Neutrophil (primary cell): ENCODE data around the gene RABEP2.

Source experiments
- H3K27ac ChIP-seq: fragments of 200-600 bp; sonication (generic); 2 replicates; pipeline ENCODE4 v1.5.1; 2016; ENCODE audit warnings: mild to moderate bottlenecking, moderate library complexity
- H3K27me3 ChIP-seq: fragments of 200-600 bp; sonication (generic); 2 replicates; pipeline ENCODE4 v1.6.0; 2016; ENCODE audit warnings: mild to moderate bottlenecking
- H3K36me3 ChIP-seq: fragments of 200-600 bp; sonication (generic); 2 replicates; pipeline ENCODE4 v1.5.1; 2017
- H3K4me1 ChIP-seq, 2 experiments: fragments of 200-600 bp in 1 of 2; sonication (generic) in 1 of 2; 1 replicate in 1 of 2; 2 replicates in 1 of 2; pipeline versions ENCODE4 v1.5.1 to v1.6.1; 2013 to 2016; ENCODE audit warnings: low read depth in 1 of 2, low read length in 1 of 2, mild to moderate bottlenecking in 1 of 2, moderate library complexity in 1 of 2; ENCODE audit not compliant: control insufficient read depth in 1 of 2, insufficient read depth in 1 of 2
- H3K4me3 ChIP-seq, 2 experiments: fragments of 200-600 bp in 1 of 2; sonication (generic) in 1 of 2; 1 replicate in 1 of 2; 2 replicates in 1 of 2; pipeline ENCODE4 v1.5.1; 2013 to 2016; ENCODE audit warnings: low read depth in 1 of 2, low read length in 1 of 2, mild to moderate bottlenecking in 1 of 2, moderate library complexity in 1 of 2
- H3K9me3 ChIP-seq: fragments of 200-600 bp; sonication (generic); 2 replicates; pipeline ENCODE4 v1.5.1; 2016
- CTCF ChIP-seq: fragments of 200-600 bp; sonication (generic); IDR thresholded peaks from 2 replicates; pipeline ENCODE4 v1.5.1; 2016; ENCODE audit warnings: antibody characterized with exemption

RABEP2 gene

GRCh38 chr16:28915181-28915580, 9.9 kb downstream of the RABEP2 start:
- Histone ChIP-seq H3K9me3 (no peaks in the 10 kb centered on the region), H3K36me3 (peaks cover 13% of the 10 kb centered on the region)
- TF ChIP-seq CTCF = no peak

GRCh38 chr16:28913946-28914724, 10.9 kb downstream of the RABEP2 start:
- Histone ChIP-seq H3K27ac (no peak overlapping the region), H3K36me3 (peaks cover 11% of the 10 kb centered on the region), H3K4me3 (no peak overlapping the region), H3K4me1 (no peaks in the 10 kb centered on the region), H3K27me3 (no peaks in the 10 kb centered on the region), H3K9me3 (no peaks in the 10 kb centered on the region)
- TF ChIP-seq CTCF = no peak

More at GRCh38 chr16:28915181-28915580, 9.9 kb downstream of the RABEP2 start:
- Histone ChIP-seq H3K27ac (no peak overlapping the region), H3K4me1 (no peaks in the 10 kb centered on the region), H3K4me3 (no peak overlapping the region), H3K27me3 (no peaks in the 10 kb centered on the region)

GRCh38 chr16:28912558-28912957, 12.5 kb downstream of the RABEP2 start:
- H3K27me3 ChIP-seq = no peaks in the 10 kb centered on the region
- H3K4me1 ChIP-seq = no peaks in the 10 kb centered on the region
- no peak overlapping the region for H3K27ac ChIP-seq
- no peak overlapping the region for H3K4me3 ChIP-seq
- TF ChIP-seq CTCF = no peak
- H3K9me3 ChIP-seq = no peaks in the 10 kb centered on the region
- H3K36me3 ChIP-seq = peaks cover 13% of the 10 kb centered on the region

- no peaks in the 10 kb centered on the region for H3K4me1 ChIP-seq
- no peak for TF ChIP-seq CTCF
- no peak overlapping the region for H3K27ac ChIP-seq
- H3K27me3 ChIP-seq = no peaks in the 10 kb centered on the region
- H3K4me3 ChIP-seq = no peak overlapping the region
- H3K9me3 ChIP-seq = no peaks in the 10 kb centered on the region
- H3K36me3 ChIP-seq = peaks cover 21% of the 10 kb centered on the region
Observed at GRCh38 chr16:28910086-28911031, 14.7 kb downstream of the RABEP2 start.

- Histone ChIP-seq H3K4me1 (no peaks in the 10 kb centered on the region), H3K9me3 (no peaks in the 10 kb centered on the region), H3K4me3 (no peak overlapping the region), H3K27ac (no peak overlapping the region), H3K27me3 (no peaks in the 10 kb centered on the region), H3K36me3 (peaks cover 24% of the 10 kb centered on the region)
- TF ChIP-seq CTCF = no peak
Observed at GRCh38 chr16:28905800-28906372, 19.2 kb downstream of the RABEP2 start.
